Measurements from ENCODE around the gene TGFBR2.

TGFBR2 gene

GRCh38 chr3:30712991-30713390 lies 106.6 kb downstream of the TGFBR2 start:
- no peaks in the 10 kb centered on the region for H3K4me1 ChIP-seq (ENCODE audit: control insufficient read depth, insufficient read depth, low read length)
- no peaks in the 10 kb centered on the region for H3K9me3 ChIP-seq (ENCODE audit: control insufficient read depth, low read length)
- no peak overlapping the region for H3K9ac ChIP-seq (ENCODE audit: low read length)
- H3K27me3 ChIP-seq (ENCODE audit: control insufficient read depth, insufficient read depth, low read length), result no peaks in the 10 kb centered on the region
- no peak overlapping the region for H3K4me3 ChIP-seq (ENCODE audit: low read length)
- H3K36me3 ChIP-seq (ENCODE audit: control insufficient read depth, insufficient read depth, low read length), result no peaks in the 10 kb centered on the region

GRCh38 chr3:30713885-30714503 lies 107.6 kb downstream of the TGFBR2 start:
- H3K4me3 ChIP-seq (ENCODE audit: low read length), result no peak overlapping the region
- H3K9me3 ChIP-seq (ENCODE audit: control insufficient read depth, low read length), result no peaks in the 10 kb centered on the region
- no peaks in the 10 kb centered on the region for H3K27me3 ChIP-seq (ENCODE audit: control insufficient read depth, insufficient read depth, low read length)
- no peaks in the 10 kb centered on the region for H3K36me3 ChIP-seq (ENCODE audit: control insufficient read depth, insufficient read depth, low read length)
- no peak overlapping the region for H3K9ac ChIP-seq (ENCODE audit: low read length)
- no peaks in the 10 kb centered on the region for H3K4me1 ChIP-seq (ENCODE audit: control insufficient read depth, insufficient read depth, low read length)

GRCh38 chr3:30719536-30719935 lies 113.1 kb downstream of the TGFBR2 start:
- Histone ChIP-seq H3K4me3 (ENCODE audit: low read length) (no peak overlapping the region), H3K4me1 (ENCODE audit: control insufficient read depth, insufficient read depth, low read length) (peaks cover 4% of the 10 kb centered on the region), H3K9ac (ENCODE audit: low read length) (no peak overlapping the region), H3K36me3 (ENCODE audit: control insufficient read depth, insufficient read depth, low read length) (no peaks in the 10 kb centered on the region), H3K27me3 (ENCODE audit: control insufficient read depth, insufficient read depth, low read length) (no peaks in the 10 kb centered on the region), H3K9me3 (ENCODE audit: control insufficient read depth, low read length) (no peaks in the 10 kb centered on the region)

GRCh38 chr3:30720586-30721313 lies 114.3 kb downstream of the TGFBR2 start:
- Histone ChIP-seq H3K4me1 (ENCODE audit: control insufficient read depth, insufficient read depth, low read length) (peaks cover 4% of the 10 kb centered on the region), H3K27me3 (ENCODE audit: control insufficient read depth, insufficient read depth, low read length) (no peaks in the 10 kb centered on the region), H3K4me3 (ENCODE audit: low read length) (no peak overlapping the region), H3K36me3 (ENCODE audit: control insufficient read depth, insufficient read depth, low read length) (no peaks in the 10 kb centered on the region), H3K9ac (ENCODE audit: low read length) (no peak overlapping the region), H3K9me3 (ENCODE audit: control insufficient read depth, low read length) (no peaks in the 10 kb centered on the region)

GRCh38 chr3:30721314-30721634 lies 114.9 kb downstream of the TGFBR2 start:
- no peaks in the 10 kb centered on the region for H3K9me3 ChIP-seq (ENCODE audit: control insufficient read depth, low read length)
- no peaks in the 10 kb centered on the region for H3K27me3 ChIP-seq (ENCODE audit: control insufficient read depth, insufficient read depth, low read length)
- no peak overlapping the region for H3K4me3 ChIP-seq (ENCODE audit: low read length)
- peaks cover 4% of the 10 kb centered on the region for H3K4me1 ChIP-seq (ENCODE audit: control insufficient read depth, insufficient read depth, low read length)
- H3K9ac ChIP-seq (ENCODE audit: low read length), result no peak overlapping the region
- no peaks in the 10 kb centered on the region for H3K36me3 ChIP-seq (ENCODE audit: control insufficient read depth, insufficient read depth, low read length)

GRCh38 chr3:30723211-30723610 lies 116.8 kb downstream of the TGFBR2 start:
- Histone ChIP-seq H3K4me1 (ENCODE audit: control insufficient read depth, insufficient read depth, low read length) (peaks cover 4% of the 10 kb centered on the region), H3K4me3 (ENCODE audit: low read length) (no peak overlapping the region), H3K36me3 (ENCODE audit: control insufficient read depth, insufficient read depth, low read length) (no peaks in the 10 kb centered on the region), H3K27me3 (ENCODE audit: control insufficient read depth, insufficient read depth, low read length) (no peaks in the 10 kb centered on the region), H3K9me3 (ENCODE audit: control insufficient read depth, low read length) (no peaks in the 10 kb centered on the region), H3K9ac (ENCODE audit: low read length) (no peak overlapping the region)

- no peaks in the 10 kb centered on the region for H3K36me3 ChIP-seq (ENCODE audit: control insufficient read depth, insufficient read depth, low read length)
- H3K9ac ChIP-seq (ENCODE audit: low read length), result no peak overlapping the region
- H3K4me1 ChIP-seq (ENCODE audit: control insufficient read depth, insufficient read depth, low read length), result peaks cover 4% of the 10 kb centered on the region
- no peak overlapping the region for H3K4me3 ChIP-seq (ENCODE audit: low read length)
- no peaks in the 10 kb centered on the region for H3K27me3 ChIP-seq (ENCODE audit: control insufficient read depth, insufficient read depth, low read length)
- no peaks in the 10 kb centered on the region for H3K9me3 ChIP-seq (ENCODE audit: control insufficient read depth, low read length)
These were observed 118.5 kb downstream of the TGFBR2 start for GRCh38 chr3:30724863-30725262.

GRCh38 chr3:30728143-30728542 lies 121.7 kb downstream of the TGFBR2 start:
- H3K4me1 ChIP-seq (ENCODE audit: control insufficient read depth, insufficient read depth, low read length), result no peaks in the 10 kb centered on the region
- H3K9me3 ChIP-seq (ENCODE audit: control insufficient read depth, low read length), result no peaks in the 10 kb centered on the region
- no peak overlapping the region for H3K4me3 ChIP-seq (ENCODE audit: low read length)
- no peak overlapping the region for H3K9ac ChIP-seq (ENCODE audit: low read length)
- no peaks in the 10 kb centered on the region for H3K27me3 ChIP-seq (ENCODE audit: control insufficient read depth, insufficient read depth, low read length)
- no peaks in the 10 kb centered on the region for H3K36me3 ChIP-seq (ENCODE audit: control insufficient read depth, insufficient read depth, low read length)

- no peaks in the 10 kb centered on the region for H3K36me3 ChIP-seq (ENCODE audit: control insufficient read depth, insufficient read depth, low read length)
- H3K9me3 ChIP-seq (ENCODE audit: control insufficient read depth, low read length), result no peaks in the 10 kb centered on the region
- no peaks in the 10 kb centered on the region for H3K27me3 ChIP-seq (ENCODE audit: control insufficient read depth, insufficient read depth, low read length)
- H3K9ac ChIP-seq (ENCODE audit: low read length), result no peak overlapping the region
- no peak overlapping the region for H3K4me3 ChIP-seq (ENCODE audit: low read length)
- no peaks in the 10 kb centered on the region for H3K4me1 ChIP-seq (ENCODE audit: control insufficient read depth, insufficient read depth, low read length)
These were observed 123.1 kb downstream of the TGFBR2 start for GRCh38 chr3:30729512-30729911.

GRCh38 chr3:30729936-30730335 lies 123.5 kb downstream of the TGFBR2 start:
- H3K36me3 ChIP-seq (ENCODE audit: control insufficient read depth, insufficient read depth, low read length), result no peaks in the 10 kb centered on the region
- H3K4me1 ChIP-seq (ENCODE audit: control insufficient read depth, insufficient read depth, low read length), result no peaks in the 10 kb centered on the region
- no peak overlapping the region for H3K9ac ChIP-seq (ENCODE audit: low read length)
- no peaks in the 10 kb centered on the region for H3K9me3 ChIP-seq (ENCODE audit: control insufficient read depth, low read length)
- no peak overlapping the region for H3K4me3 ChIP-seq (ENCODE audit: low read length)
- H3K27me3 ChIP-seq (ENCODE audit: control insufficient read depth, insufficient read depth, low read length), result no peaks in the 10 kb centered on the region

- Histone ChIP-seq H3K9ac (ENCODE audit: low read length) (no peak overlapping the region), H3K4me1 (ENCODE audit: control insufficient read depth, insufficient read depth, low read length) (no peaks in the 10 kb centered on the region), H3K27me3 (ENCODE audit: control insufficient read depth, insufficient read depth, low read length) (no peaks in the 10 kb centered on the region), H3K4me3 (ENCODE audit: low read length) (no peak overlapping the region), H3K9me3 (ENCODE audit: control insufficient read depth, low read length) (no peaks in the 10 kb centered on the region), H3K36me3 (ENCODE audit: control insufficient read depth, insufficient read depth, low read length) (no peaks in the 10 kb centered on the region)
These were observed 124.6 kb downstream of the TGFBR2 start for GRCh38 chr3:30730967-30731366.

GRCh38 chr3:30733209-30733608 lies 126.8 kb downstream of the TGFBR2 start:
- Histone ChIP-seq H3K9ac (ENCODE audit: low read length) (no peak overlapping the region), H3K4me1 (ENCODE audit: control insufficient read depth, insufficient read depth, low read length) (no peaks in the 10 kb centered on the region), H3K4me3 (ENCODE audit: low read length) (no peak overlapping the region), H3K27me3 (ENCODE audit: control insufficient read depth, insufficient read depth, low read length) (no peaks in the 10 kb centered on the region), H3K36me3 (ENCODE audit: control insufficient read depth, insufficient read depth, low read length) (no peaks in the 10 kb centered on the region), H3K9me3 (ENCODE audit: control insufficient read depth, low read length) (no peaks in the 10 kb centered on the region)
